Cardiac septum (tissue), 1 donor: ENCODE data around the gene THAP11. TPM values are rescaled to one million over a fixed set of nuclear protein-coding genes. Genes with fewer than 3 reads are reported as not detected.
A peak's percentile ranks its signal among the peaks of the same experiment; 100 is the strongest.

Experiments used
- DNase-seq: peaks from one replicate; pipeline ENCODE4 v3.0.0-alpha.2; 2020; ENCODE audit warnings: low spot score
- intact Hi-C: fragments of 100-400 bp; cut with DNase I; formaldehyde crosslinking; loops from one replicate; pipeline ENCODE4 v1.14.0; 2022
- total RNA-seq: library from RNA; stranded (reverse); fragmentation: NEBNext Ultra II Directional; extraction: Animal tissue kit (Norgen Biotek cat#: 25700); gene quantifications from one replicate; pipeline ENCODE4 v1.2.1, GENCODE V29; 2021
- donor health status: DM: no; HTN: no; CAD: no.

Gene THAP11
- total RNA-seq, 1 donor from 2014 or later = 23.0 TPM

GRCh38 chr16:67879936-67880335, 37.8 kb downstream of the THAP11 start:
- intact Hi-C loops = loop anchor here (10.0 kb wide), 1 partner anchor 355 kb away; the partner anchor contains the start of gene ESRP2
- no peak for DNase-seq

- no peak for DNase-seq
- intact Hi-C loops = loop anchor here (10.0 kb wide), 1 partner anchor 354 kb away; the partner anchor contains the start of gene ESRP2
Measured at GRCh38 chr16:67880584-67880983, 38.5 kb downstream of the THAP11 start.

GRCh38 chr16:67881621-67882161, 39.6 kb downstream of the THAP11 start:
- intact Hi-C loops = loop anchor here (2.0 to 10.0 kb wide), 2 partner anchors 47 to 353 kb away; partner anchors contain the start of gene ESRP2

GRCh38 chr16:67882374-67883145, 40.4 kb downstream of the THAP11 start:
- DNase-seq = peak; percentile 86
- intact Hi-C loops = loop anchor here (2.0 to 10.0 kb wide), 2 partner anchors 46 to 352 kb away; partner anchors contain the start of gene ESRP2

More at GRCh38 chr16:67881621-67882161, 39.6 kb downstream of the THAP11 start:
- peak; percentile 79 for DNase-seq

GRCh38 chr16:67883146-67883871, 41.2 kb downstream of the THAP11 start:
- intact Hi-C loops = loop anchor here (2.0 to 10.0 kb wide), 2 partner anchors 45 to 351 kb away; partner anchors contain the start of gene ESRP2
- DNase-seq = peak; percentile 80

GRCh38 chr16:67883872-67884261, 41.7 kb downstream of the THAP11 start:
- DNase-seq = no peak
- intact Hi-C loops = loop anchor here (2.0 to 10.0 kb wide), 2 partner anchors 45 to 351 kb away; partner anchors contain the start of gene ESRP2

GRCh38 chr16:67884684-67885083, 42.6 kb downstream of the THAP11 start, which contains the start of gene NRN1L:
Gene NRN1L (plus strand): TSS chr16:67884885. CDS start chr16:67884904, 19 bp downstream.
- DNase-seq = peak; percentile 94
- intact Hi-C loops = loop anchor here (10.0 kb wide), 1 partner anchor 350 kb away; the partner anchor contains the start of gene ESRP2

- intact Hi-C loops = loop anchor here (10.0 kb wide), 1 partner anchor 349 kb away; the partner anchor contains the start of gene ESRP2
- DNase-seq = no peak
Measured at GRCh38 chr16:67885545-67885944, 43.4 kb downstream of the THAP11 start.

GRCh38 chr16:67885976-67886375, 43.9 kb downstream of the THAP11 start:
- no peak for DNase-seq

GRCh38 chr16:67886387-67886786, 44.3 kb downstream of the THAP11 start:
- DNase-seq = no peak

More at GRCh38 chr16:67885976-67886375, 43.9 kb downstream of the THAP11 start:
- intact Hi-C loops = loop anchor here (10.0 kb wide), 1 partner anchor 349 kb away; the partner anchor contains the start of gene ESRP2

GRCh38 chr16:67888331-67888730, 46.2 kb downstream of the THAP11 start:
- no peak for DNase-seq
- intact Hi-C loops = loop anchor here (10.0 kb wide), 1 partner anchor 346 kb away; the partner anchor contains the start of gene ESRP2

More at GRCh38 chr16:67886387-67886786, 44.3 kb downstream of the THAP11 start:
- intact Hi-C loops = loop anchor here (10.0 kb wide), 1 partner anchor 348 kb away; the partner anchor contains the start of gene ESRP2

GRCh38 chr16:67892375-67892774, 50.3 kb downstream of the THAP11 start:
- intact Hi-C loops = loop anchor here (5.0 kb wide), 1 partner anchor 130 kb away; the partner anchor contains the start of genes DDX28 and DUS2
- no peak for DNase-seq

- peak; percentile 99 for DNase-seq
Measured at GRCh38 chr16:67892899-67893742, 51.0 kb downstream of the THAP11 start, which contains the start of gene PSKH1. Gene PSKH1 (plus strand): TSS chr16:67893254. CDS start chr16:67908750, 15,496 bp downstream.

More at GRCh38 chr16:67892899-67893742, 51.0 kb downstream of the THAP11 start, which contains the start of gene PSKH1:
- intact Hi-C loops = loop anchor here (5.0 kb wide), 1 partner anchor 129 kb away; the partner anchor contains the start of genes DDX28 and DUS2

Other genes with a start within 250 kb of the THAP11 start
- gene CARMIL2, start 197.2 kb upstream of the THAP11 start, total RNA-seq = 0.40 TPM
- gene ACD, start 182.1 kb upstream of the THAP11 start, total RNA-seq = 9.3 TPM
- 3.4 TPM for gene PARD6A, start 181.4 kb upstream of the THAP11 start, total RNA-seq
- 8.5 TPM for gene ENKD1, start 175.6 kb upstream of the THAP11 start, total RNA-seq
- gene C16orf86, start 175.5 kb upstream of the THAP11 start, total RNA-seq = 5.6 TPM
- gene GFOD2, start 123.0 kb upstream of the THAP11 start, total RNA-seq = 10.7 TPM
- 16.4 TPM for gene RANBP10, start 35.8 kb upstream of the THAP11 start, total RNA-seq
- 0.51 TPM for gene TSNAXIP1, start 35.4 kb upstream of the THAP11 start, total RNA-seq
- gene NUTF2, start 4.6 kb downstream of the THAP11 start, total RNA-seq = 87.1 TPM
- 27.9 TPM for gene CENPT, start 5.4 kb downstream of the THAP11 start, total RNA-seq
- gene EDC4, start 30.7 kb downstream of the THAP11 start, total RNA-seq = 43.8 TPM
- gene NRN1L, start 42.6 kb downstream of the THAP11 start, total RNA-seq = 2.1 TPM
- gene PSKH1, start 50.9 kb downstream of the THAP11 start, total RNA-seq = 22.6 TPM
- not detected for gene CTRL, start 89.5 kb downstream of the THAP11 start, total RNA-seq
- 66.1 TPM for gene PSMB10, start 94.5 kb downstream of the THAP11 start, total RNA-seq
- 29.8 TPM for gene LCAT, start 101.8 kb downstream of the THAP11 start, total RNA-seq
- gene SLC12A4, start 126.3 kb downstream of the THAP11 start, total RNA-seq = 121 TPM
- not detected for gene DPEP3, start 138.2 kb downstream of the THAP11 start, total RNA-seq
- gene DPEP2, start 157.2 kb downstream of the THAP11 start, total RNA-seq = 0.78 TPM
- gene DPEP2NB, start 173.6 kb downstream of the THAP11 start, total RNA-seq = not detected
- 8.6 TPM for gene DDX28, start 180.9 kb downstream of the THAP11 start, total RNA-seq
- 6.4 TPM for gene DUS2, start 181.0 kb downstream of the THAP11 start, total RNA-seq
- 22.9 TPM for gene NFATC3, start 243.1 kb downstream of the THAP11 start, total RNA-seq